HG02943 (cell line): ENCODE measurements around the gene PASK.
"Not testable (repeated sequence)": the region's sequence is repeated elsewhere in the genome, so short reads cannot be mapped to it uniquely, and the experiment has no call there.

Experiments
- ATAC-seq: cut with Tn5 transposase; IDR thresholded peaks from one replicate; pipeline ENCODE4 v1.9.1; 2021; ENCODE audit warnings: mild to moderate bottlenecking, low read depth, moderate library complexity; ENCODE audit not compliant: unreplicated experiment

The PASK gene

GRCh38 chr2:241148891-241149674 is at the start of gene PASK:
PASK (minus strand) TSS chr2:241149472; CDS start chr2:241143032, 6,440 bp downstream.
- ATAC-seq: peak; percentile 80

- ATAC-seq: no peak
Observed at GRCh38 chr2:241198381-241199279, 49.4 kb upstream of the PASK start.

- no peak for ATAC-seq
Observed at GRCh38 chr2:241197947-241198346, 48.7 kb upstream of the PASK start.

GRCh38 chr2:241197246-241197645 is 48.0 kb upstream of the PASK start:
- ATAC-seq: not testable (repeated sequence)

- no peak for ATAC-seq
Observed at GRCh38 chr2:241195506-241196130, 46.3 kb upstream of the PASK start.

GRCh38 chr2:241194811-241195210 is 45.5 kb upstream of the PASK start:
- no peak for ATAC-seq

GRCh38 chr2:241193271-241193670 is 44.0 kb upstream of the PASK start:
- no peak for ATAC-seq

GRCh38 chr2:241191081-241191480 is 41.8 kb upstream of the PASK start:
- ATAC-seq: no peak

GRCh38 chr2:241190291-241190981 is 41.2 kb upstream of the PASK start:
- ATAC-seq: no peak

GRCh38 chr2:241189856-241190201 is 40.6 kb upstream of the PASK start:
- ATAC-seq: no peak

- ATAC-seq: no peak
Observed at GRCh38 chr2:241189093-241189855, 40.0 kb upstream of the PASK start.

GRCh38 chr2:241188361-241189092 is 39.3 kb upstream of the PASK start, which contains the start of gene ANO7:
ANO7 (plus strand) TSS chr2:241188677; CDS start chr2:241190064, 1,387 bp downstream.
- ATAC-seq: no peak

GRCh38 chr2:241187918-241188234 is 38.6 kb upstream of the PASK start:
- no peak for ATAC-seq

GRCh38 chr2:241187101-241187917 is 38.0 kb upstream of the PASK start:
- ATAC-seq: no peak

- no peak for ATAC-seq
Observed at GRCh38 chr2:241185961-241186360, 36.7 kb upstream of the PASK start.

- no peak for ATAC-seq
Observed at GRCh38 chr2:241184901-241185300, 35.6 kb upstream of the PASK start.

GRCh38 chr2:241183221-241183620 is 33.9 kb upstream of the PASK start:
- no peak for ATAC-seq

- ATAC-seq: no peak
Observed at GRCh38 chr2:241182531-241183133, 33.4 kb upstream of the PASK start.
